ENCODE measurements around the gene PAX2.

Gene PAX2

DNA sequence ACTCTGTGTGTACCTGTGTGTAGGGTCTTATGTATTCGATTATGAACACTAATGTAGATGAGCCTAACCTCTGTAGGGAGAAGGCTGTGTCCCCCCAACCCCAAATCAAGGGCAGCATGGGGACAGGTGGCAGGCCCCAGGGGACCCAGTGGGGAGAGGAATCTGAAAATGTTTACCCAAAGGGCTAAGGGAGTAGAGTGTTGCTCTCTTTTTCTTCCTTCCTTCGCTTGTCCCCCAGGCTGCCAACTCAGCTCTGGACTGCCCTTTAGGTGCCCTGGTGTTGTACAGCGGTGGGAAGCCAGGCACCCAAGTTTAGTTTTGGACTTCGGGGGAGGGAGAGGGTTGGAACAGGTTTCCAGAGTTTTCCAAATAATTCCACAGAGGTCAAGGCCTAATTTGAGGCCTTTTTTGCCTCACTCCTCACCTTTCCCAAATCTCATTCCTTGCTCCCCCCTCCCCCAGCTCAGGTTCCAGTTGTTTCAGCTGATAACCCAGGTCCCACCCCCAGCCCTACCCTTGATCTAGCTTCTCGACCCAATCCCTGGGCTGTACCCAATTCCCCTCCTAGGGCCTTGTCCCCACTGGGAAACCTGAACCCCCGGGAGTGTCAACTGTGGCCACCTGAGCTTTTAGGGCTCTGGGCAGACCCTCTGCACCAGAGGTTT, 9.1 kb upstream of the PAX2 start:
- H3K36me3 Mint-ChIP-seq (ENCODE audit: low read depth), result no peaks in the 10 kb centered on the region
- TF ChIP-seq, protein P1, sequence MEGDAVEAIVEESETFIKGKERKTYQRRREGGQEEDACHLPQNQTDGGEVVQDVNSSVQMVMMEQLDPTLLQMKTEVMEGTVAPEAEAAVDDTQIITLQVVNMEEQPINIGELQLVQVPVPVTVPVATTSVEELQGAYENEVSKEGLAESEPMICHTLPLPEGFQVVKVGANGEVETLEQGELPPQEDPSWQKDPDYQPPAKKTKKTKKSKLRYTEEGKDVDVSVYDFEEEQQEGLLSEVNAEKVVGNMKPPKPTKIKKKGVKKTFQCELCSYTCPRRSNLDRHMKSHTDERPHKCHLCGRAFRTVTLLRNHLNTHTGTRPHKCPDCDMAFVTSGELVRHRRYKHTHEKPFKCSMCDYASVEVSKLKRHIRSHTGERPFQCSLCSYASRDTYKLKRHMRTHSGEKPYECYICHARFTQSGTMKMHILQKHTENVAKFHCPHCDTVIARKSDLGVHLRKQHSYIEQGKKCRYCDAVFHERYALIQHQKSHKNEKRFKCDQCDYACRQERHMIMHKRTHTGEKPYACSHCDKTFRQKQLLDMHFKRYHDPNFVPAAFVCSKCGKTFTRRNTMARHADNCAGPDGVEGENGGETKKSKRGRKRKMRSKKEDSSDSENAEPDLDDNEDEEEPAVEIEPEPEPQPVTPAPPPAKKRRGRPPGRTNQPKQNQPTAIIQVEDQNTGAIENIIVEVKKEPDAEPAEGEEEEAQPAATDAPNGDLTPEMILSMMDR (IDR thresholded peaks at IDR 0.05; ENCODE audit: unreplicated experiment in 3 of 3), result no peak

DNA sequence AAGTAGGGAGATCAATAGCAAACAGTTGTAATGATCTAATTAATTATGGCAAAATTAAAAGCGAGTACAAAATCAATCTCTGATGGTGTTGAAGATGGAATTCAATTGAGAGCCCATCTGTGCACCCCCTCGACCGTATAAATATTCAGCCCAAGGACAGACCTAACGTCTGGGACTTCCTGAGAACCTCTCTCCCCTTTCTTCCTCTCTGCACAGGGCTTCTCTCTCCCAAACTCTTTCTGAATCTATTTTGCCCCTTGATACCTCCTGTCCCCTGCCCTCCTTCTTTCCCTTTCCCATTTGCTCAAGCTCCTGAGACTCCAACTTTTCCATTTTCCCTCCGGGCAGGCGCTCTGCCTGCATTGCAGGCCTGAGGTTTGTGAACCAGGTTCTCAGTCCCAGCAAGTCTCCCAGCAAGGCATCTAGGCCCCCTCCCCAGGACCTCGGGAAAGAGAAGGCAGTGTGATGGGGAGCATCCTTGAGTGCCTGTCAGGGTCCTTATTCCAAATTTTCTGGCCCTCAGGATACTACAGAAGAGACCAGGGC, 8.5 kb upstream of the PAX2 start:
- peak overlapping the region; percentile 57 to 99 (median 83) for H3K27ac Mint-ChIP-seq
- H3K36me3 Mint-ChIP-seq (ENCODE audit: low read depth), result no peaks in the 10 kb centered on the region
- TF ChIP-seq, protein P1 (IDR thresholded peaks at IDR 0.05; ENCODE audit: unreplicated experiment in 3 of 3), result no peak
- H3K27me3 Mint-ChIP-seq (ENCODE audit: low read depth), result peaks cover 100% of the 10 kb centered on the region
- peaks cover 35% of the 10 kb centered on the region for H3K4me1 Mint-ChIP-seq
- peak overlapping the region; percentile 82 to 88 (median 84) for H3K4me3 Mint-ChIP-seq
- H3K9me3 Mint-ChIP-seq, result no peaks in the 10 kb centered on the region

More for the DNA sequence above, 9.1 kb upstream of the PAX2 start:
- Mint-ChIP-seq H3K27me3 (ENCODE audit: low read depth) (peaks cover 100% of the 10 kb centered on the region), H3K9me3 (no peaks in the 10 kb centered on the region), H3K4me3 (peak overlapping the region; percentile 82 to 88 (median 84)), H3K27ac (peak overlapping the region; percentile 83 to 99 (median 95)), H3K4me1 (peaks cover 41% of the 10 kb centered on the region)

DNA sequence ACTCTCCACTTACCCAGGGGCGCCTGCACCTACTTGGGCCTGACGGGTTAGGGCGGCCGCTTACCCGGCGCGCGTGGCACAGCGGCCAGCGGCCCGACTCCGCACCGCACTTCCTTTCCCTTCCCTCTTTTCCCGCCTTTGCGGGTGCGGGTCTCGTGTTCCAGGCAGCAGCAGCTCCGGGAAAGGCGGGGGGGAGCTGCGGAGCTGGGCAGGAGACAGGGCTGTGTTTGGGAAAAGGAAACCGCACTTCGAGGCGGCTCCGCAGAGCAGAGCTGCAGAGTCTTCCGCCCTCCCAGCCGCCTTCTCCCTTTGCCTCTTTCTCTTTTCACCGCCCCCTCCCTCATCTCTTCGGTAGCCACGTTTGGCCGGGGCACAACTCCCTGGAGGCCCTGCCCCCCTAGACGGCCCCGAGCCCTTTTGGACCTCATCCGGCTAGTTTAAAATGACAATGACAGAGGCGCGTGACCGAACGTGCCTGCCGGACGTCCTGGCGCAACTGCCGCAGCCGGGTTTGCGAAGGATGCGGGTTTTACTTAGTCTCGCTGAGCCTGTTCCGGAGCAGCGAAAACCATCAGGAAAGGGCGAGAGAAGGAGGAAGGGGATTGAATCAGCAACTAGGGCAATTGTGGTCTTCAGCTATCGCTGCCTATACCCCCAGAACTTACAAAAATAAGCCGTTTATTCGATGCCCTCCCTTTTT, 7.9 kb upstream of the PAX2 start:
- H3K4me1 Mint-ChIP-seq, result peaks cover 30% of the 10 kb centered on the region
- H3K27me3 Mint-ChIP-seq (ENCODE audit: low read depth), result peaks cover 100% of the 10 kb centered on the region
- TF ChIP-seq, protein P1 (IDR thresholded peaks at IDR 0.05; ENCODE audit: unreplicated experiment in 3 of 3), result no peak
- H3K27ac Mint-ChIP-seq, result peak overlapping the region; percentile 57 to 99 (median 83)
- H3K36me3 Mint-ChIP-seq (ENCODE audit: low read depth), result no peaks in the 10 kb centered on the region
- no peaks in the 10 kb centered on the region for H3K9me3 Mint-ChIP-seq
- peak overlapping the region; percentile 82 to 88 (median 84) for H3K4me3 Mint-ChIP-seq

DNA sequence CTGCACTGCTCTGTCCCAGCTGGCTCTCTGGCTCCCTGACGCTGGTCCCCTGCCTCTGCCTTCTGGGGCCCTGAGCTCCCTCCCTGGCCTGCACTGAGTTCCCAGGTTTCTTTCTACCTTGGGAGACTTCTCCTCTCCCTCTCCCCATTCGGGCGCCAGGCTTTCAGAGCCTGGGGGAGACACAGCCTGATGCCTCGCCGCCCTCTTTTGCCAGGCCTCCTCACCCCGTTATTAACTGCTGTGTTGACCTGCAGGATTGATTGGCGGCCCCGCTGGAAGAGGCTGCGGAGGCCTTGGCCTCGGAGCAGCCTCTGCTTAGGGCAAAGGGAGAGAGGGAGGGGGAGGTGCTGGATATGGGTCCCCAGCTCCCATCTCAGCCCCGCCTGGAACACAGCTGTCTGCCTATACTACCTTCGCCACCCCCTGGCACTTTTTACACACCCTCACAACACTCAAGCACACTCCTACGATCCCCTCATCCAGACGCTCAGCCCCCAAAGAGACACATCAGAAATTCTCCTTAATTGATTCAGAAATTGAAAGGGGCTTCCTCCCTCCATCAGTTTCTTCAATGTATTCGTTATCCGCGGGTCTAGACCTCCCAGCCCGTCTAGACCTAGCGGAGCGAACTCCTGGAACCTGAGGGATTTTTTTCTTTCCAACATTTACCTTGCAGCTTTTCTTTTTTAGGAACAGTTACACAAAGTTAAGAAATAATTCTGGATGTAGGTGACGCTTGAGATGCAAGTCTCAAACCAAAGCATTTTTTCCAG, 7.1 kb upstream of the PAX2 start:
- Mint-ChIP-seq H3K4me3 (peak overlapping the region; percentile 82 to 88 (median 84)), H3K27me3 (ENCODE audit: low read depth) (peaks cover 100% of the 10 kb centered on the region), H3K4me1 (peaks cover 31% of the 10 kb centered on the region), H3K27ac (peak overlapping the region; percentile 57 to 99 (median 83)), H3K36me3 (ENCODE audit: low read depth) (no peaks in the 10 kb centered on the region), H3K9me3 (no peaks in the 10 kb centered on the region)
- TF ChIP-seq, protein P1 (IDR thresholded peaks at IDR 0.05; ENCODE audit: unreplicated experiment in 3 of 3), result no peak

DNA sequence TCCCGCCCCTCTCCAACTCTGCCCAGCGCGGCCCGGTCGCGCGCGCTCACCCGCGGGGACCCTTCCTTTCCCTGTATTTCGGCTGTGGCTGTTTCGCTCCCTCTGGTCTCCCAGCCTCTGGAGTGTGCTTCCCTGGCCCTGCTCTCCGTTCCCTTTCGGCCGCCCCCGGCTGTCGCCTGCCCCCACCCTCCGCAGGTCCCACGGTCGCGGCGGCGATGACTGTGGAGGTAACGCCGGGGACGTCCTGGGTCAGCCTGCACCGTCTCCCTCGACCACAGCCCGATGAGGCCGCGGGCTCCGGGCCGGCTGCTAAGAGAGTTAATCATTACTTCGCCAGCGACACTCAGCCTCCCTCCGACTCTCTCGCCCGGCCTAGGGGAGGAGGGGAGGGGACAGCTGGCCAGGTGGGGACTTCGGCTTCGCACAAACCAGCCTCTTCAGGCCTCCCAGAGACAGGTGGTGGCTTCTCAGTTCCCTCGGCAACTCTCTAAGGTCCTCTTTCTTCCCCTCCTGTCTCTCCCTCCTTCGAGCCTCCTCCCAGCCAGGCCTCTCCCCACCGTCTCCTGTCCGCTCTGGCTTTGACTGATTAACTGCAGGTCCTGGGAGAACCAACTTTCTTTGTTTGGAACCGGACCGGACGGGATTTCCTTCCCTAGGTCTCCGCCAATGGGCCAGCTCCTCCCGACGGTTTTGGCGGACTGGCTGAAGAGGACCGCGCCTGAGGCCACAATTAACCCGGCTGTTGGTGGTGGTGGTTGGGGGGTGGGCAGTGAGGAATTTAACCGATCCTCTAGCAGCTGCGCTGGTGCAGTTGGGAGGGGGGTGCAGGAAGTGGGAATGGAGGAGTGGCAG, 5.6 kb upstream of the PAX2 start:
- H3K4me1 Mint-ChIP-seq, result peaks cover 38% of the 10 kb centered on the region
- H3K36me3 Mint-ChIP-seq (ENCODE audit: low read depth), result no peaks in the 10 kb centered on the region
- no peaks in the 10 kb centered on the region for H3K9me3 Mint-ChIP-seq
- H3K27me3 Mint-ChIP-seq (ENCODE audit: low read depth), result peaks cover 100% of the 10 kb centered on the region
- H3K27ac Mint-ChIP-seq, result peak overlapping the region; percentile 57 to 99 (median 83)
- H3K4me3 Mint-ChIP-seq, result peak overlapping the region; percentile 82 to 88 (median 84)
- TF ChIP-seq, protein P1 (IDR thresholded peaks at IDR 0.05; ENCODE audit: unreplicated experiment in 3 of 3), result no peak

Data from nephron (organoid).